ENCODE data around the gene FOXF1. TPM values are rescaled to one million over a fixed set of nuclear protein-coding genes. Genes with fewer than 3 reads are reported as not detected.

FOXF1 gene
- total and polyA plus RNA-seq, 2 donors from 2014 or later: 0.57 to 0.67 TPM

GRCh38 chr16:86500708-86501510, 9.4 kb upstream of the FOXF1 start:
- FAIRE-seq (no peak), DNase-seq (no peak)
- intact Hi-C loops (cut with DNase I): loop anchor here (10.0 kb wide), 1 partner anchor 166 kb away; no protein-coding TSS in a partner anchor
- no peak for TF ChIP-seq CTCF (IDR thresholded peaks at IDR 0.05; ENCODE audit: borderline replicate concordance, extremely low read depth, insufficient read depth)
- Histone ChIP-seq H3K4me1 (ENCODE audit: control insufficient read depth in 2 of 3, insufficient read depth in 2 of 3, low read depth in 1 of 3, low read length in 3 of 3) (peaks cover 0 to 2% (median 0%) of the 10 kb centered on the region in 3 donors), H3K27me3 (ENCODE audit: control insufficient read depth, insufficient read depth, low read length) (peaks cover 74% of the 10 kb centered on the region), H3K4me3 (ENCODE audit: low read length in 3 of 3) (no peak overlapping the region), H3K9me3 (ENCODE audit: control insufficient read depth in 2 of 3, insufficient read depth in 1 of 3, low read length in 3 of 3) (no peaks in the 10 kb centered on the region), H3K27ac (ENCODE audit: low read depth in 2 of 2, low read length in 2 of 2) (no peak overlapping the region), H3K9ac (ENCODE audit: low read length in 3 of 3) (no peak overlapping the region), H3K36me3 (ENCODE audit: control insufficient read depth in 2 of 3, insufficient read depth in 3 of 3, low read length in 3 of 3) (no peaks in the 10 kb centered on the region)

GRCh38 chr16:86501989-86502855, 8.1 kb upstream of the FOXF1 start:
- Histone ChIP-seq H3K9ac (ENCODE audit: low read length in 3 of 3) (no peak overlapping the region), H3K9me3 (ENCODE audit: control insufficient read depth in 2 of 3, insufficient read depth in 1 of 3, low read length in 3 of 3) (no peaks in the 10 kb centered on the region), H3K4me3 (ENCODE audit: low read length in 3 of 3) (no peak overlapping the region), H3K36me3 (ENCODE audit: control insufficient read depth in 2 of 3, insufficient read depth in 3 of 3, low read length in 3 of 3) (no peaks in the 10 kb centered on the region), H3K27me3 (ENCODE audit: control insufficient read depth, insufficient read depth, low read length) (peaks cover 76% of the 10 kb centered on the region), H3K27ac (ENCODE audit: low read depth in 2 of 2, low read length in 2 of 2) (no peak overlapping the region), H3K4me1 (ENCODE audit: control insufficient read depth in 2 of 3, insufficient read depth in 2 of 3, low read depth in 1 of 3, low read length in 3 of 3) (peaks cover 0 to 2% (median 0%) of the 10 kb centered on the region in 3 donors)
- no peak for FAIRE-seq
- intact Hi-C loops (cut with DNase I): loop anchor here (10.0 kb wide), 1 partner anchor 167 kb away; no protein-coding TSS in a partner anchor
- no peak for TF ChIP-seq CTCF (IDR thresholded peaks at IDR 0.05; ENCODE audit: borderline replicate concordance, extremely low read depth, insufficient read depth)
- DNase-seq: peak in 2 of 5 donors; percentile 17 to 21

GRCh38 chr16:86502856-86503748, 7.2 kb upstream of the FOXF1 start:
- Histone ChIP-seq H3K36me3 (ENCODE audit: control insufficient read depth in 2 of 3, insufficient read depth in 3 of 3, low read length in 3 of 3) (no peaks in the 10 kb centered on the region), H3K9me3 (ENCODE audit: control insufficient read depth in 2 of 3, insufficient read depth in 1 of 3, low read length in 3 of 3) (no peaks in the 10 kb centered on the region), H3K27me3 (ENCODE audit: control insufficient read depth, insufficient read depth, low read length) (peaks cover 82% of the 10 kb centered on the region), H3K4me3 (ENCODE audit: low read length in 3 of 3) (no peak overlapping the region), H3K4me1 (ENCODE audit: control insufficient read depth in 2 of 3, insufficient read depth in 2 of 3, low read depth in 1 of 3, low read length in 3 of 3) (peaks cover 0 to 6% (median 0%) of the 10 kb centered on the region in 3 donors), H3K9ac (ENCODE audit: low read length in 3 of 3) (no peak overlapping the region), H3K27ac (ENCODE audit: low read depth in 2 of 2, low read length in 2 of 2) (no peak overlapping the region)
- peak in 2 of 5 donors; percentile 9 to 22 for DNase-seq
- intact Hi-C loops (cut with DNase I): loop anchor here (10.0 kb wide), 1 partner anchor 168 kb away; no protein-coding TSS in a partner anchor
- no peak for FAIRE-seq
- TF ChIP-seq CTCF (IDR thresholded peaks at IDR 0.05; ENCODE audit: borderline replicate concordance, extremely low read depth, insufficient read depth): no peak

All from kidney (tissue), 14 donors.